COLO668 (cell line): Measurements from ENCODE around the gene IL1RAPL2.

Experiments used
- DNase-seq: peaks from one replicate; lab custom pipeline; 2025; ENCODE audit not compliant: unreplicated experiment; lab: John Stamatoyannopoulos, UW

Gene IL1RAPL2

DNA sequence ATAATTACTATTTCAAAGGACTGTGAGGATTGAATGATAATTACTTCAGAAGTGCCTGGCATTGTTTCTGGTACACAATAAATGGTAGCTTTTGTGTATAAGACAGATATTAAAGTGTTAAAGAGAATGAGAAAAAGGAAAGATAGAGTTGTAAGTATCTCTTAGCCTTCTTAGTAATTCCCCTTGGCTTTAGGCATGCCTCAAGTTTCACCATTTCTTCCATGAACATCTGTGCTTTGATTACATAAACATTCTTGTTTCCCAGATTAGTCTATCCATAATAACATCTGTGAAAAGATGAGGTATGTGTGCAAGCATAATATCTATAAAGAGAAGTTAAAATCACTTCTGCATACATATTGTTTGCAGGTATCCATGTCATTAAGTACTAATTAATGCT is 885.4 kb downstream of the IL1RAPL2 start:
- no peak for DNase-seq

- DNase-seq = no peak
These were observed 892.8 kb downstream of the IL1RAPL2 start for GRCh38 chrX:105458846-105459245.

DNA sequence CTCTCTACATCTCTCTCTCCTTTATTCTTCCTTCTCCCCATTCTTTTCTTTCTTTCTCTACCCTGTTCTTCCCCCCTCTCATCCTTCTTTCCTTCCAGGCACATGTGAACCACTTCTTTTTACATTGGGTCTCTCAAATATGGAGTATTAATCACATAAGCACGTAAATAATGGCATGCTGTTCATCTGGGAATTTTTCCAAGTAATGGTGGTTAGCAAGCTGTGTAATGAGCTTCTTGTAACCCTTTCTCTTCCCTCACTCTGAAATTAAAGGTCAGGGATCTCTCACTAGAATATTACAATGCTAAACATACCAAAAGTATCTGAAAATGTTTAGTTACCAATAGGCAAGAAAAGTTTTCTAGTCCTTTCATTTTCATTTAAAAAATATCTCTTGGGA is 894.4 kb downstream of the IL1RAPL2 start:
- DNase-seq = no peak

DNA sequence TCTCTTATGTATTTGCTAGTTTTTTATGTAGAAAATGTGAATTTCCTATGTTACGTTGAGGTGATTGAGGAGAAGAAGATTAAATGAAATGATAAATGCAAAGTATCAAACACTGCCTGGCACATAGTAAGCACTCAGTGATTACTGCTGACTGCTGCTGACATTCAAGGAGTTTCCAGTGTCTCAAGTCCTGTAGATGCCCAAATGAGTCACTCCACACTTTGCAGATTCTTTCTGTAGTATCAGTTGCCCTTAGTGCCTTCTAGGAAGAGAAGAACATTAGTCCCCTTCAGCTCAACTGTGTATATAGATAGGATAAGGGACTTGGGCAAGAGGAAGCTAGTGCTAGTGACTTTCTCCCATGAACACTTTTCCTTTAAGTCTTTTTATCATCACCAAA is 895.0 kb downstream of the IL1RAPL2 start:
- no peak for DNase-seq

- DNase-seq = no peak
These were observed 896.2 kb downstream of the IL1RAPL2 start for GRCh38 chrX:105462186-105462585.

DNA sequence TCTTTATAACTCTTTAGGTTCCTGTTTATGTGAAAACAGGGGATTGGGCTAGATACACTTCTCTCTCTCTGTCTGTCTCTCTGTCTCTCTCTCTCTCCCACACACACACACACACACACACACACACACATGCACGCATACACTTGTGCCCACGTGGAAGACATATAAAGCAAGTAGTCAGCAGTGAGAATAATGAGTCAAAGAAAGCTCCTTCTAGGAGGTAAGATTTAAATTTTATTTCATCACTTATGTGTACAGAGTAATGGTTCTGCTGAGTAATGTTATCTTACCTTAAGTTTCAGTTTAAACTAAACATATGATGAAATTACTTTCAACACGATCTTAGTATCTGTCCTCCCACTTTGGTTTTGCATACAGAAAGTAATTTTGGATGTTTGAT is 897.5 kb downstream of the IL1RAPL2 start:
- no peak for DNase-seq

DNA sequence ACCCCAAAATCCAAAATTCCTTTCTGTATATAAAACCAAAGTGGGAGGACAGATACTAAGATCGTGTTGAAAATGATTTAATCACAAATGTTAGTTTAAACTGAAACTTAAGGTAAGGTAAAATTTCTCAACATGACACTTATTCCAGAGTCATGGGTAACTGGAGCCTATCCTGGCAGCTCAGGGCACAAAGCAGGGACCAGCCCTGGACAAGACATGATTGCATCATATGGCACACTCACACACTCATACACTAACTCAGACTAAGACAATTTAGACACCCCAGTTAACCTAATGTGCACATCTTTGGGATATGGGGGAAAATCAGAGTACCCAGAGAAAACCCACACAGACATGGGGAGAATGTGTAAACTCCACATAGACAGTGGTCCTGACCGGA is 898.6 kb downstream of the IL1RAPL2 start:
- no peak for DNase-seq

DNA sequence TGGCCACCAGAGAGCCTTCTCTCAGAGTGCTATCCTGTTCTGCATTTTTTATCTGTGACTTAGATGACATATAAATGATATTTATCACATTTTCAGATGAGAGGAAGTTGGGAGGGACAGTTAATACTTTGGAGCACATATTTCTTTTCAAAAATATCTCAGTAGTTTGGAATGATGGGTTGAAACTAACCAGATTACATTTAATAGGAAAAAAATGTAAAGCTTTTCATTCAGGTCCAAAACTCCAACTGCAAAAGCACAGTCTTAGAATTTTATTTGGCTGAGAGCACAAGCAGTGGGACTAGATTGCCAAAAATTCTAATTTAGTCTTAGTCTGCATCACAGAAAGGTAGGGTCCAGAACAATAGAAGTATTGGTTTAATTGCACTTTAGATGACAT is 902.7 kb downstream of the IL1RAPL2 start:
- no peak for DNase-seq

DNA sequence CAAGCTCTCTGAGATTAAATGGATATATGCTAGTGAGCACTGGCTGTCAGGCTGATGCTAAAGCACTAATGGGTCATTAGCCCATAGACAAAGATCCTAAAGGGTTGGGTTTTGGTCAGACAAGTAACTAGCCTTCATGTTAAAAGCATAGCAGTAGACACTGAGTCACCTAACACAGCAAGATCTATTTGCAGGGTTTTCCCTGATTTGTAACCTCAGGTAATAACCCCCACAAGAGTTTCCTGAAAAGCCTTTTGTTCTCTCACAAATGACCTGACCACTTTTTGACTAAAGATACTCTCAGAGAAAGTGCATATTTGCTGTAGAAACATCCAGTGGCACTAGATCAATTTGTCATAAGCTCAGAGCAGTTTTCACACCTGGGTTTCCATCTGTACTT is 905.6 kb downstream of the IL1RAPL2 start:
- DNase-seq = no peak

GRCh38 chrX:105475801-105476200 is 909.8 kb downstream of the IL1RAPL2 start:
- DNase-seq = no peak

DNA sequence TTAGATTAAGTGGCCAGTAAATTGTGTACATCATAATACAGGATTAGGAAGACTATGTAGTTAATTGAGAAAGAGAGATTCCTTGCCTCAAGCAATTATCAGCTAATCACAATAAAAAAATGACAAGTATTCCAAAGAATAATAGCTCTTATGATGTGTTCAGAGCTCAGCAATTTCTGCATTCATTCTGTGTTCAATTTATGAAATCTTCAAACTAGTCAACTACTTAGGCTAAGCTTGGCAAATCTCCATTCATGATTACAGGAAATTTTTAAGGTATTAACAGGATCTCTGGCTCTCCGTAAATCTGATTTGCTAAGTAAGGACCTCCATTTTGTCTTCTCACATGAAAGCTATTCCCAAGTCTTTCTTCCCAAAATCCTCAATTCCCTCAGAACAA is 911.4 kb downstream of the IL1RAPL2 start:
- no peak for DNase-seq

GRCh38 chrX:105480646-105481310 is 914.8 kb downstream of the IL1RAPL2 start:
- no peak for DNase-seq

DNA sequence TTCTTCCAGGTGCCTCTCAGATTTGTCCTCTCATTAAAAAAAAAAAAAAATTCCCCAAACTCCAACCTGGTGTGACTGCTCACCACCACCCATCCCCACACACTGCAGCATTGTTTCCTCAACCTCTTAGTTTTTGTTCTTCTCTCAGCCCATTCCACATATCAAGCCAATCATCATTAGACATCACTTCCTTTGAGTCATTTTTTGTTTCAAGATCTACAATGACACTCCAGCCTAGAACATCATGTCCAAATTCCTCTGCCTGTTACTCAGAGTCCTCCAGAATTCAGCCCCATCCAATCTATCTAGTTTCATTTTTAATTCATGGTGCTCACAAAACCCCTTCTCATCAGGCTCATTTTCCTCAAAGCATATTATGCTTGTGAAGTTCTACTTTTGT is 917.0 kb downstream of the IL1RAPL2 start:
- no peak for DNase-seq

- DNase-seq = no peak
These were observed 922.7 kb downstream of the IL1RAPL2 start for GRCh38 chrX:105488716-105489115.

DNA sequence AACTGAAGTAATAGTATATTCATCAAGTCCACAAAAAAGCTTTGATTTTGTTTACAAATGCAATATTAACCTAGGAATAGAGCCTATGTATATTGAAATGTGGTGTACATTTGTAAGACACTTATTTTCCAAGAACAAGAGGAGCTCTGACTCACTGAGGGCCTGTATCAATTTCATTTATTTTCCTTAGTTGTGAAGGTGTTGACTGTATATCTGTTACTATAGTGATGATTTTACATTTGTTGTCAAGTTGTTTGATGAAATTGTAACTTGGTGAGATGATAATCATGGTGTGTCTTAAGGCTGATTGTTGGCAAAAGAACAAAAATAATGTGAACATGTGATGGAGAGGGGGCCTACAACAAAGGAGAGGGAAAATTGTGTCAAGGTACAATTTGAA is 929.4 kb downstream of the IL1RAPL2 start:
- no peak for DNase-seq

DNA sequence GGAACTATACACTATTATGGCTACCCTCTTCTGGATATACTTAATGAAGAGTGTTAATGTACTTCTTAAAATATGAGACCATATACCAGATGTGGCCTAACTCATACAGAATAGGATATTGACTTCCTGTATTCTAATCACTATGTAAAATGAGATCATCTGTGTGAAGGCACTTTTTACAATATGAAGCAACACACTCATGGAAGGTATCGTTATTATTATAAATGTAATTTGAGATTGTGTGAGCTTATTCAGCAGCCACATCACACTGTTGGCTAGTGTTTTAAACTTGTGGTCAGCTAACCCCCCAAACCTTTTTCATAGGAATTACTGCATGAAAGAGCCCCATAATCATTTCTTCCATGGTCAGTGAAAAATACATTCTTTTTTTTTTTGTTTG is 936.3 kb downstream of the IL1RAPL2 start:
- DNase-seq = no peak

DNA sequence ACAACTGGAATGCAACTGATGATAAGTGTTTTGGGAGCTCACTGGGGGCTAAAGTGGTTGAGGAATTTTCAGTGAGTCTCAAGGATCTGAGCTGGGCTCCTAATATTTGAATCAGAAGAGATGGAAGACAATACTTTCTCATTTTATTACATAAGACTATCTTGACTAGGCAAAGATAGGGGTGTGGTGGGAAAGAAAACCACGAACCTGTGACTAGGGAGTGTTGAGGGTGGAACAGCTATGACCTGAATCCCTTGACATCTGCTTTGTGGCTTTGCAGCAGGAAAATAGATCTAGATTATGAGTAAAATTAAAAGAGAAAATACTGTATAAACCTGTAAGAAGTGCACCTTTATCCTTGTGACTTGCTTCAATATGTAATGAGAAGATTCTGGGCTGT is 949.6 kb downstream of the IL1RAPL2 start:
- DNase-seq = no peak

- no peak for DNase-seq
These were observed 960.4 kb downstream of the IL1RAPL2 start for GRCh38 chrX:105526431-105526830.

GRCh38 chrX:105527759-105528158 is 961.8 kb downstream of the IL1RAPL2 start:
- DNase-seq = no peak

GRCh38 chrX:105533951-105534350 is 968.0 kb downstream of the IL1RAPL2 start:
- no peak for DNase-seq

DNA sequence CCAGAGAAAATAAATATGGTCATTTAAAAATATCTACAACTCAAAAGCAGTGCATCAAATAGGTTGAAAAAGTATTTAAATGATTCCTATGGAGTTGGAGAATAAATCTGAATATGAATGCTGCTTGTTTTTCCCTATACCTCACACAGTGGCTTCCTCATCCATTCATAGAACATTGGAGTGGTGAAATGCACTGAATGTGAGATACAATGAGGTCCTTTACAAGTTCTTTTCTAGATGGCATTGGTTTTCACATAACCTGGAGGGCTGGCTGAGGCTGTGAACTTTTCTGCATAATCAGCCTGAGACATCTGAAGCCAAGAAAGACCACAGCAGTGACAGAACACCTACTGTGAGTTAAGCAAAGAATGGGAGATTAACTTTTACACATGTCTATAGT is 977.3 kb downstream of the IL1RAPL2 start:
- no peak for DNase-seq

GRCh38 chrX:105550043-105550663 is 984.2 kb downstream of the IL1RAPL2 start:
- DNase-seq = no peak

DNA sequence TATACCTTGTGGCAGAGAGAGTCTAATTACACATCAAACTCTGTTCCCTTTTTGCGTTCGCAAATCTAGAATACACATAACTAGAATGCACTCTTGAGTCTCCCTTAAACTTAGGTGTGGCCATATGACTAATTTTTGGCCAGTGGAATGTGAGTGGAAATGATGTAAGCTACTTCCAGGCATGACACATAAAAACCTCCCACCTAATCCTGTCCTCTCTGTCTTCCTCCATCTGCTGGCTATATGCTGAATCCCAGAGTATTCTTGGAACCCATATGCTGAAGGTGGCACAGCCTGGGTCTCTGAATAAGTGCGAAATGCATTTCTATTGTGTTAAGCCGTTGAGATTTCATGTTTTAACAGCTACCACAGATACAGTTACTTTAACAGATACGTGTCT is 986.4 kb downstream of the IL1RAPL2 start:
- no peak for DNase-seq
